GM19455 (cell line): ENCODE results near the gene ARIH2.
"Not testable (repeated sequence)": the region's sequence is repeated elsewhere in the genome, so short reads cannot be mapped to it uniquely, and the experiment has no call there.

Source experiments
- ATAC-seq: cut with Tn5 transposase; IDR thresholded peaks from one replicate; pipeline ENCODE4 v1.9.1; 2021; ENCODE audit not compliant: unreplicated experiment

Gene ARIH2

GRCh38 chr3:48918388-48919214 is at the start of gene ARIH2:
ARIH2 (plus strand) TSS chr3:48918842; CDS start chr3:48927559, 8,717 bp downstream.
- ATAC-seq = peak; percentile 72

GRCh38 chr3:48877671-48878070 is 41.0 kb upstream of the ARIH2 start:
- no peak for ATAC-seq

GRCh38 chr3:48879307-48879993 is 39.2 kb upstream of the ARIH2 start:
- ATAC-seq = no peak

- no peak for ATAC-seq
Measured at GRCh38 chr3:48879994-48880377, 38.7 kb upstream of the ARIH2 start.

GRCh38 chr3:48881006-48881405 is 37.6 kb upstream of the ARIH2 start:
- ATAC-seq = no peak

- no peak for ATAC-seq
Measured at GRCh38 chr3:48881652-48882114, 37.0 kb upstream of the ARIH2 start.

- ATAC-seq = no peak
Measured at GRCh38 chr3:48885753-48886152, 32.9 kb upstream of the ARIH2 start.

- ATAC-seq = no peak
Measured at GRCh38 chr3:48891606-48892005, 27.0 kb upstream of the ARIH2 start.

GRCh38 chr3:48894516-48894915 is 24.1 kb upstream of the ARIH2 start:
- ATAC-seq = no peak

- ATAC-seq = no peak
Measured at GRCh38 chr3:48896936-48897335, 21.7 kb upstream of the ARIH2 start.

GRCh38 chr3:48897460-48898376 is 20.9 kb upstream of the ARIH2 start:
- ATAC-seq = no peak

GRCh38 chr3:48898383-48899234 is 20.0 kb upstream of the ARIH2 start, which contains the start of gene SLC25A20:
SLC25A20 (minus strand) TSS chr3:48898882; CDS start chr3:48898794, 88 bp downstream.
- peak; percentile 82 for ATAC-seq

- ATAC-seq = no peak
Measured at GRCh38 chr3:48899273-48899672, 19.4 kb upstream of the ARIH2 start.

GRCh38 chr3:48907026-48907425 is 11.6 kb upstream of the ARIH2 start:
- ATAC-seq = not testable (repeated sequence)

- ATAC-seq = no peak
Measured at GRCh38 chr3:48915296-48915695, 3.3 kb upstream of the ARIH2 start.

- ATAC-seq = peak; percentile 31
Measured at GRCh38 chr3:48919215-48920138, 835 bp downstream of the ARIH2 start.

- no peak for ATAC-seq
Measured at GRCh38 chr3:48926425-48927392, 8.1 kb downstream of the ARIH2 start.

GRCh38 chr3:48927928-48928327 is 9.3 kb downstream of the ARIH2 start:
- ATAC-seq = no peak
